A549 (cell line): Measurements from ENCODE around the gene PLA2G2A. TPM values are rescaled to one million over a fixed set of nuclear protein-coding genes. Genes with fewer than 3 reads are reported as not detected.
"Not testable (repeated sequence)": the region's sequence is repeated elsewhere in the genome, so short reads cannot be mapped to it uniquely, and the experiment has no call there.

Source experiments
- ATAC-seq, 2 experiments: fragments of 200-7000 bp in 1 of 2; fragments of >200 bp in 1 of 2; cut with Nextera tagmentation in 1 of 2; cut with Tn5 transposase in 1 of 2; 3 replicates each; pipeline versions ENCODE4 v1.8.0 to v1.9.1; 2018 to 2020; ENCODE audit warnings: mild to moderate bottlenecking in 1 of 2, moderate library complexity in 1 of 2
- CTCF ChIA-PET: fragments of 300-600 bp; sonication (Branson Sonifier 250); formaldehyde crosslinking; extraction: SDS; loops from one replicate; lab custom pipeline; 2021; ENCODE audit warnings: antibody characterized with exemption, inconsistent platforms; lab: Yijun Ruan, JAX
- POLR2A ChIA-PET: fragments of 350-600 bp; formaldehyde crosslinking; extraction: SDS; loops from one replicate; lab custom pipeline; 2021; ENCODE audit warnings: antibody characterized with exemption, inconsistent platforms; lab: Yijun Ruan, JAX
- DNase-seq, 2 experiments: peaks; one replicate each; pipeline versions ENCODE4 v3.0.0 to v3.0.0-alpha.2; 2011 to 2016; ENCODE audit warnings: low read depth in 1 of 2, low spot score in 1 of 2
- FAIRE-seq: peaks from 2 replicates; lab custom pipeline; 2011; peaks lifted over from hg19 to GRCh38; lab: Jason Lieb, UNC
- H3K27ac ChIP-seq, 2 experiments: fragments of >200 bp; sonication (Bioruptor Twin); formaldehyde crosslinking; 3 replicates each; pipeline ENCODE4 v1.5.1; 2016 to 2017
- H3K4me1 ChIP-seq: fragments of >200 bp; sonication (Bioruptor Twin); formaldehyde crosslinking; 3 replicates; pipeline ENCODE4 v1.6.1; 2016
- H3K4me2 ChIP-seq: fragments of >200 bp; sonication (Bioruptor Twin); formaldehyde crosslinking; 3 replicates; pipeline ENCODE4 v1.6.1; 2016
- H3K4me3 ChIP-seq: fragments of >200 bp; sonication (Bioruptor Twin); formaldehyde crosslinking; 3 replicates; pipeline ENCODE4 v1.5.1; 2016
- H3K9me3 ChIP-seq: fragments of >200 bp; sonication (Bioruptor Twin); formaldehyde crosslinking; 3 replicates; pipeline ENCODE4 v1.6.1; 2016
- BHLHE40 ChIP-seq: IDR thresholded peaks from 2 replicates; pipeline ENCODE4 v1.6.1; 2012; ENCODE audit warnings: low read depth, low read length, inconsistent platforms
- CBX8 ChIP-seq: fragments of 200-600 bp; sonication (generic); IDR thresholded peaks from 2 replicates; pipeline ENCODE4 v1.6.1; 2016
- CHD2 ChIP-seq: fragments of 150-350 bp; IDR thresholded peaks from 2 replicates; pipeline ENCODE4 v1.6.1; 2014; ENCODE audit warnings: low read length; ENCODE audit not compliant: partially characterized antibody
- CHD4 ChIP-seq: fragments of 200-600 bp; sonication (generic); IDR thresholded peaks from 2 replicates; pipeline ENCODE4 v1.6.1; 2016; ENCODE audit warnings: antibody characterized with exemption, mild to moderate bottlenecking, borderline replicate concordance
- ESRRA ChIP-seq: fragments of 150-350 bp; IDR thresholded peaks from 2 replicates; pipeline ENCODE4 v1.6.1; 2014; ENCODE audit warnings: mild to moderate bottlenecking, low read length, borderline replicate concordance
- FOSB ChIP-seq: fragments of 250-450 bp; sonication (Bioruptor Pico); IDR thresholded peaks from 2 replicates; pipeline ENCODE4 v1.5.0; 2020; ENCODE audit warnings: mild to moderate bottlenecking, moderate library complexity
- GATA3 ChIP-seq: IDR thresholded peaks from 2 replicates; pipeline ENCODE4 v1.6.1; 2012; ENCODE audit warnings: borderline replicate concordance
- HDAC2 ChIP-seq: fragments of 200-600 bp; sonication (generic); IDR thresholded peaks from 2 replicates; pipeline ENCODE4 v1.6.1; 2016
- HEYL ChIP-seq: fragments of 250-450 bp; sonication (Bioruptor Pico); IDR thresholded peaks from 2 replicates; pipeline ENCODE4 v1.8.0; 2021; ENCODE audit warnings: mild to moderate bottlenecking, moderate library complexity
- HOXA7 ChIP-seq: fragments of 250-450 bp; sonication (Bioruptor Pico); IDR thresholded peaks from 2 replicates; pipeline ENCODE4 v1.5.0; 2020; ENCODE audit warnings: mild to moderate bottlenecking, moderate library complexity
- HOXB13 ChIP-seq: fragments of 250-450 bp; sonication (Bioruptor Pico); IDR thresholded peaks from 2 replicates; pipeline ENCODE4 v1.5.0; 2020; ENCODE audit warnings: low read depth, mild to moderate bottlenecking, moderate library complexity
- HOXB5 ChIP-seq: fragments of 250-450 bp; sonication (Bioruptor Pico); IDR thresholded peaks from 2 replicates; pipeline ENCODE4 v1.5.0; 2020; ENCODE audit warnings: mild to moderate bottlenecking, moderate library complexity
- JUNB ChIP-seq: fragments of >200 bp; sonication (Bioruptor Twin); formaldehyde crosslinking; IDR thresholded peaks from 2 replicates; pipeline ENCODE4 v1.6.1; 2016
- KDM5A ChIP-seq: fragments of 200-600 bp; sonication (generic); IDR thresholded peaks from 2 replicates; pipeline ENCODE4 v1.6.1; 2016; ENCODE audit warnings: antibody characterized with exemption, mild to moderate bottlenecking
- MAFK ChIP-seq: fragments of 450-650 bp; IDR thresholded peaks from 2 replicates; pipeline ENCODE4 v1.6.1; 2014; ENCODE audit not compliant: partially characterized antibody
- MAZ ChIP-seq: fragments of 150-350 bp; IDR thresholded peaks from 2 replicates; pipeline ENCODE4 v1.6.1; 2014; ENCODE audit warnings: antibody characterized with exemption, low read depth, low read length, borderline replicate concordance
- MYC ChIP-seq: IDR thresholded peaks from 2 replicates; pipeline ENCODE4 v1.6.1; 2012; ENCODE audit warnings: mild to moderate bottlenecking, inconsistent platforms, low read length, improper control_type of control experiment, borderline replicate concordance
- NFE2L2 ChIP-seq: fragments of 150-350 bp; conservative IDR thresholded peaks from 2 replicates; pipeline ENCODE4 v1.6.1; 2014; ENCODE audit warnings: low read length
- NPAS2 ChIP-seq: fragments of 250-450 bp; sonication (Bioruptor Pico); IDR thresholded peaks from 2 replicates; pipeline ENCODE4 v1.8.0; 2022; ENCODE audit warnings: mild to moderate bottlenecking, moderate library complexity, borderline replicate concordance
- NR3C1 ChIP-seq: fragments of >200 bp; sonication (Bioruptor Twin); formaldehyde crosslinking; IDR thresholded peaks from 3 replicates; pipeline ENCODE4 v1.6.1; 2017
- RARB ChIP-seq: fragments of 250-450 bp; sonication (Bioruptor Pico); IDR thresholded peaks from 2 replicates; pipeline ENCODE4 v1.8.0; 2021; ENCODE audit warnings: mild to moderate bottlenecking, moderate library complexity
- TFCP2L1 ChIP-seq: fragments of 250-450 bp; sonication (Bioruptor Pico); IDR thresholded peaks from 2 replicates; pipeline ENCODE4 v1.5.0; 2021; ENCODE audit warnings: mild to moderate bottlenecking
- TP53 ChIP-seq: fragments of 250-450 bp; sonication (Bioruptor Pico); IDR thresholded peaks from 2 replicates; pipeline ENCODE4 v1.5.0; 2021; ENCODE audit warnings: mild to moderate bottlenecking, moderate library complexity
- ZC3H11A ChIP-seq: fragments of 450-650 bp; IDR thresholded peaks from 2 replicates; pipeline ENCODE4 v1.6.1; 2014; ENCODE audit warnings: antibody characterized with exemption, mild to moderate bottlenecking
- ZFP36 ChIP-seq: fragments of 450-650 bp; IDR thresholded peaks from 2 replicates; pipeline ENCODE4 v1.6.1; 2014; ENCODE audit warnings: borderline replicate concordance; ENCODE audit not compliant: partially characterized antibody
- ZSCAN20 ChIP-seq: fragments of 250-450 bp; sonication (Bioruptor Pico); IDR thresholded peaks from 2 replicates; pipeline ENCODE4 v1.8.0; 2022; ENCODE audit warnings: mild to moderate bottlenecking, moderate library complexity
- WGBS: methylation state at CpG from one replicate; pipeline ENCODE4 v1.1.6; 2017; ENCODE audit errors: missing lambda C conversion rate; 5-methylcytosine and 5-hydroxymethylcytosine counted together
- polyA plus RNA-seq, 4 experiments: library from polyadenylated mRNA; depleted of rRNA in 3 of 4; stranded (reverse); fragments of >200 nt; fragmentation: RNase III in 1 of 4; extraction: RNeasy Plus Mini Kit Qiagen cat#74134 plus additional on column Dnase treatment in 1 of 4; gene quantifications; 2 replicates in 3 of 4; 3 replicates in 1 of 4; pipeline ENCODE4 v1.2.3, GENCODE V29; 2011 to 2017
- TF ChIP-seq, protein P1 (sequence below): fragments of 450-650 bp; IDR thresholded peaks from 2 replicates; pipeline ENCODE4 v1.6.1; 2014; ENCODE audit warnings: antibody characterized with exemption
- TF ChIP-seq, protein P2 (sequence below): fragments of >200 bp; sonication (Bioruptor Twin); formaldehyde crosslinking; IDR thresholded peaks from 3 replicates; pipeline ENCODE4 v1.5.1; 2016
- TF ChIP-seq, protein P3 (sequence below): fragments of 250-450 bp; sonication (Bioruptor Pico); IDR thresholded peaks from 2 replicates; pipeline ENCODE4 v1.5.0; 2021; ENCODE audit warnings: mild to moderate bottlenecking, moderate library complexity, borderline replicate concordance

The PLA2G2A gene
- polyA plus RNA-seq, 2 of the 4 experiments (the other 2 are of a cell fraction): 0.13 TPM; not detected in 1

DNA sequence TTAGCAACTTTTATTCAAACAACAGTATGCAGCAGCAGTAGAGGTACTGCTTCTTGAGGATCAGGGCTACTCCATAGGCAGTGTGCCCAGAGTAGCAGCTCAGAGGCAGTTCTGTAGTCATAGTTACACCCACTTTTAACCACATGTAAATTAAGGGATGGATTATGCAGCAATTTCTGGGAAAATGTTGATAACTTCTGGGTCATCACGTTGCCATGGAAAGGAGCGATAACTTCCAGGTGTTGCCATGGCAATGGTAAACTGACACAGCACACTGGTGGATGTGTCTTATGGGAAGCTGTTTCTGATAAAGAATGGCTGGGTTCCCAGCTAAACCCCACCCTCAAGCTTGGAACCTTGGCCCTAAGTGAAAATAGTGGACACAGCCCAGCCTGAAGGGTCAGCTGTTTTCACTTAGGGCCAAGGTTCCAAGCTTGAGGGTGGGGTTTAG is 29.0 kb upstream of the PLA2G2A start:
- no peak for FAIRE-seq
- Histone ChIP-seq H3K4me2 (no peak overlapping the region), H3K27ac (no peak overlapping the region), H3K4me3 (no peak overlapping the region), H3K9me3 (no peaks in the 10 kb centered on the region), H3K4me1 (no peaks in the 10 kb centered on the region)
- 0% methylated on average over 2 of the region's 2 CpGs for WGBS
- POLR2A ChIA-PET: no interaction called here
- TF ChIP-seq MAFK (no peak), KDM5A (no peak), BHLHE40 (no peak), TP53 (no peak), NFE2L2 (no peak), ZFP36 (no peak), ZSCAN20 (no peak), NPAS2 (CRISPR knock-in tag) (no peak), HOXB13 (no peak), HOXA7 (CRISPR knock-in tag) (no peak)
- TF ChIP-seq, protein P1, sequence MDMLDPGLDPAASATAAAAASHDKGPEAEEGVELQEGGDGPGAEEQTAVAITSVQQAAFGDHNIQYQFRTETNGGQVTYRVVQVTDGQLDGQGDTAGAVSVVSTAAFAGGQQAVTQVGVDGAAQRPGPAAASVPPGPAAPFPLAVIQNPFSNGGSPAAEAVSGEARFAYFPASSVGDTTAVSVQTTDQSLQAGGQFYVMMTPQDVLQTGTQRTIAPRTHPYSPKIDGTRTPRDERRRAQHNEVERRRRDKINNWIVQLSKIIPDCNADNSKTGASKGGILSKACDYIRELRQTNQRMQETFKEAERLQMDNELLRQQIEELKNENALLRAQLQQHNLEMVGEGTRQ: no peak
- CTCF ChIA-PET: no interaction called here
- no peak for ATAC-seq
- DNase-seq: peak in 1 of 2 experiments; percentile 11

DNA sequence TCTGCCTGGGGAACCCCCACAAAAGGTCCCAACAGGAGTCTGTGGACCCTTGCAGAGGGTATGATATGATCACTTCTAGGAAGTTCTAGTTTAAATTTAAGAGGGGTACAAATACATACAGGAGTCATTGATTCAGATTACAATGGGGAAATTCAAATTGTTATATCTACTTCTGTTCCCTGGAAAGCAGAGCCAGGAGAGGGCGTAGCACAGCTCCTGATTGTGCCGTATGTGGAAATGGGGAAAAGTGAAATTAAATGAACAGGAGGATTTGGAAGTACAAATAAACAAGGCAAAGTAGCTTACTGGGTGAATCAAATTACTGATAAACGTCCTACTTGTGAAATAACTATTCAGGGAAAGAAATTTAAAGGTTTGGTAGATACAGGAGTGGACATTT is 19.4 kb upstream of the PLA2G2A start:
- FAIRE-seq, CTCF ChIA-PET, H3K4me1 ChIP-seq, H3K27ac ChIP-seq, POLR2A ChIA-PET, H3K9me3 ChIP-seq, H3K4me2 ChIP-seq, DNase-seq, ATAC-seq, H3K4me3 ChIP-seq: not testable (repeated sequence)
- WGBS: 0% methylated on average over 3 of the region's 3 CpGs

DNA sequence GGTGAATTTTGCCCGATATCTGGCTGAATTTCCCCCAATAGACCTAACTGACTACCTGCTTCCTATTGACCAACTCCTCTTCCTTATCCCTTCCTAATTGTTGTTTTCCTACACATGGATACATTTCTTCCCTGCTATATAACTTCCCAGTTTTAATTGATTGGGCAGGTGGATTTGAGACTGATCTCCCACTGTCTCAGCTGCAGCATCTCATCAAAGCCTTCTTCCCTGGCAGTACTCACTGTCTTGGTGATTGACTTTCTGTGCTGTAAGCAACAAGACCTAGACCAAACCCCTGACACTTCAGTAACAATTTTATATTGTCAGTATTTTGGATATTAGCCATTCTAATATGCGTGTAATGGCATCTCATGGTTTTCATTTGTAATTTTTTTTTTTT is 11.3 kb upstream of the PLA2G2A start:
- Histone ChIP-seq H3K4me2 (no peak overlapping the region), H3K9me3 (no peaks in the 10 kb centered on the region), H3K4me1 (no peaks in the 10 kb centered on the region), H3K27ac (no peak overlapping the region), H3K4me3 (no peak overlapping the region)
- FAIRE-seq (no peak), ATAC-seq (no peak), DNase-seq (no peak)
- TF ChIP-seq BHLHE40 (no peak), HOXB5 (CRISPR knock-in tag) (no peak), CHD2 (no peak), FOSB (no peak), ZC3H11A (no peak), HEYL (CRISPR knock-in tag) (no peak), TFCP2L1 (CRISPR knock-in tag) (no peak), ESRRA (no peak), MYC (no peak), CHD4 (no peak), RARB (no peak), NR3C1 (no peak), JUNB (no peak), MAZ (no peak), GATA3 (no peak), MAFK (no peak), HDAC2 (no peak), CBX8 (no peak)
- TF ChIP-seq, protein P2, sequence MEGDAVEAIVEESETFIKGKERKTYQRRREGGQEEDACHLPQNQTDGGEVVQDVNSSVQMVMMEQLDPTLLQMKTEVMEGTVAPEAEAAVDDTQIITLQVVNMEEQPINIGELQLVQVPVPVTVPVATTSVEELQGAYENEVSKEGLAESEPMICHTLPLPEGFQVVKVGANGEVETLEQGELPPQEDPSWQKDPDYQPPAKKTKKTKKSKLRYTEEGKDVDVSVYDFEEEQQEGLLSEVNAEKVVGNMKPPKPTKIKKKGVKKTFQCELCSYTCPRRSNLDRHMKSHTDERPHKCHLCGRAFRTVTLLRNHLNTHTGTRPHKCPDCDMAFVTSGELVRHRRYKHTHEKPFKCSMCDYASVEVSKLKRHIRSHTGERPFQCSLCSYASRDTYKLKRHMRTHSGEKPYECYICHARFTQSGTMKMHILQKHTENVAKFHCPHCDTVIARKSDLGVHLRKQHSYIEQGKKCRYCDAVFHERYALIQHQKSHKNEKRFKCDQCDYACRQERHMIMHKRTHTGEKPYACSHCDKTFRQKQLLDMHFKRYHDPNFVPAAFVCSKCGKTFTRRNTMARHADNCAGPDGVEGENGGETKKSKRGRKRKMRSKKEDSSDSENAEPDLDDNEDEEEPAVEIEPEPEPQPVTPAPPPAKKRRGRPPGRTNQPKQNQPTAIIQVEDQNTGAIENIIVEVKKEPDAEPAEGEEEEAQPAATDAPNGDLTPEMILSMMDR: no peak
- TF ChIP-seq, protein P3, sequence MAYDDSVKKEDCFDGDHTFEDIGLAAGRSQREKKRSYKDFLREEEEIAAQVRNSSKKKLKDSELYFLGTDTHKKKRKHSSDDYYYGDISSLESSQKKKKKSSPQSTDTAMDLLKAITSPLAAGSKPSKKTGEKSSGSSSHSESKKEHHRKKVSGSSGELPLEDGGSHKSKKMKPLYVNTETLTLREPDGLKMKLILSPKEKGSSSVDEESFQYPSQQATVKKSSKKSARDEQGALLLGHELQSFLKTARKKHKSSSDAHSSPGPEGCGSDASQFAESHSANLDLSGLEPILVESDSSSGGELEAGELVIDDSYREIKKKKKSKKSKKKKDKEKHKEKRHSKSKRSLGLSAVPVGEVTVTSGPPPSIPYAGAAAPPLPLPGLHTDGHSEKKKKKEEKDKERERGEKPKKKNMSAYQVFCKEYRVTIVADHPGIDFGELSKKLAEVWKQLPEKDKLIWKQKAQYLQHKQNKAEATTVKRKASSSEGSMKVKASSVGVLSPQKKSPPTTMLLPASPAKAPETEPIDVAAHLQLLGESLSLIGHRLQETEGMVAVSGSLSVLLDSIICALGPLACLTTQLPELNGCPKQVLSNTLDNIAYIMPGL: no peak
- POLR2A ChIA-PET: no interaction called here
- CTCF ChIA-PET: no interaction called here
- 56% methylated on average over 2 of the region's 2 CpGs for WGBS

DNA sequence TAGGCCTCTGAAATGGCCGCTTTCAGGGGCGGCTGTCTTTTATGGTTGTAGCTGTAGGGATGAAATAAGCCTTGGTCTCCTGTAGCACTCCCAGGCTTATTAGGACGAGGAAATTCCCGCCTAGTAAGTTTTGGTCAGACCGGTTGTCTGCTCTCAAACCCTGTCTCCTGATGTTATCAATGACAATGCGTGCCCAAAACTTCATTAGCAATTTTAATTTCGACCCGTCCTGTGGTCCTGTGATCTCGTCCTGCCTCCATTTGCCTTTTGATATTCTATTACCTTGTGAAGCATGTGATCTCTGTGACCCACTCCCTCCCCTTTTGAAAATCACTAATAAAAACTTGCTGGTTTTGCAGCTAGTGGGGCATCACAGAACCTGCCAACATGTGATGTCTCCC is 10.8 kb upstream of the PLA2G2A start:
- H3K27ac ChIP-seq, H3K4me1 ChIP-seq, H3K4me2 ChIP-seq, POLR2A ChIA-PET, FAIRE-seq, H3K9me3 ChIP-seq, H3K4me3 ChIP-seq, CTCF ChIA-PET, DNase-seq, ATAC-seq: not testable (repeated sequence)
- 30% methylated on average over 9 of the region's 9 CpGs for WGBS
